Nephron progenitor cell (in vitro differentiated cells): ENCODE data around the gene FMNL3.
"Not testable (repeated sequence)": the region's sequence is repeated elsewhere in the genome, so short reads cannot be mapped to it uniquely, and the experiment has no call there.

Experiments
- DNase-seq: peaks from one replicate; pipeline ENCODE4 v3.0.0; 2021
- H3K27ac Mint-ChIP-seq: 2 replicates; pipeline ENCODE4 v1.8.0; 2021; ENCODE audit warnings: mild to moderate bottlenecking, moderate library complexity, mixed read lengths
- H3K27me3 Mint-ChIP-seq: 2 replicates; pipeline ENCODE4 v1.8.0; 2021; ENCODE audit warnings: mild to moderate bottlenecking, low read depth, mixed read lengths; ENCODE audit not compliant: poor library complexity
- H3K36me3 Mint-ChIP-seq: 2 replicates; pipeline ENCODE4 v1.8.0; 2021; ENCODE audit warnings: low read depth, mixed read lengths
- H3K4me1 Mint-ChIP-seq: 2 replicates; pipeline ENCODE4 v1.8.0; 2021; ENCODE audit warnings: mixed read lengths
- H3K4me3 Mint-ChIP-seq: 2 replicates; pipeline ENCODE4 v1.8.0; 2021; ENCODE audit warnings: mild to moderate bottlenecking, moderate library complexity, mixed read lengths
- H3K9me3 Mint-ChIP-seq: 2 replicates; pipeline ENCODE4 v1.8.0; 2021; ENCODE audit warnings: mild to moderate bottlenecking, moderate library complexity, mixed read lengths
- TF ChIP-seq, protein P1 (sequence below): fragments of 200-600 bp; sonication (generic); IDR thresholded peaks from 2 replicates; pipeline ENCODE4 v1.5.0; 2021; ENCODE audit warnings: antibody characterized with exemption

Gene FMNL3

DNA sequence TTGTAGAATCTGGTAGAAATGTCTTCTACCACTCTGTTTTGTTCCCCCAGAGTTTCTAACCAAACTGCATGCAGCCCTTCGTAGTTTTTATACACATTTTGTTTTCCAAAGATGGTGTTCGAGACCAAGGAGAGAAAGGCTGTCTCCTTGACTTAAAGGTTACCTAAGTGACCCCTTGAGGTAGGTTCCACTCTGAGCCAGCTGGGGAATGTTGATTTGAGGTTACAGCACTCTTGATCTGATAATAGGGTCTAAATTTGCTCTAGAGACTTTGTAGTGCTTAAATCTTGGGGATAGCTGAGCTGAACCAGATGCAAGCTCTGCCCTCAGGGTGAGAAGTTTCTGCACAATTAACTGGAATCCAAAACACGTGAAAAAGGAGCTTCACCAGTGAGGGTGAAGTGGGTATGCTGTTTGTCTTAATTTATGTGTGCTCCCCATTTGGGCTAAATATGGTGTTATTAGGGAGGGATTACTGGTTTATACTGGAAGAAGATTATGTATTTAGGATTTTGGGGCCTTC lies 37.2 kb upstream of the FMNL3 start:
- no peaks in the 10 kb centered on the region for H3K9me3 Mint-ChIP-seq
- H3K27ac Mint-ChIP-seq = peak overlapping the region; percentile 18
- H3K36me3 Mint-ChIP-seq = peaks cover 31% of the 10 kb centered on the region
- H3K4me3 Mint-ChIP-seq = peak overlapping the region; percentile 28
- TF ChIP-seq, protein P1, sequence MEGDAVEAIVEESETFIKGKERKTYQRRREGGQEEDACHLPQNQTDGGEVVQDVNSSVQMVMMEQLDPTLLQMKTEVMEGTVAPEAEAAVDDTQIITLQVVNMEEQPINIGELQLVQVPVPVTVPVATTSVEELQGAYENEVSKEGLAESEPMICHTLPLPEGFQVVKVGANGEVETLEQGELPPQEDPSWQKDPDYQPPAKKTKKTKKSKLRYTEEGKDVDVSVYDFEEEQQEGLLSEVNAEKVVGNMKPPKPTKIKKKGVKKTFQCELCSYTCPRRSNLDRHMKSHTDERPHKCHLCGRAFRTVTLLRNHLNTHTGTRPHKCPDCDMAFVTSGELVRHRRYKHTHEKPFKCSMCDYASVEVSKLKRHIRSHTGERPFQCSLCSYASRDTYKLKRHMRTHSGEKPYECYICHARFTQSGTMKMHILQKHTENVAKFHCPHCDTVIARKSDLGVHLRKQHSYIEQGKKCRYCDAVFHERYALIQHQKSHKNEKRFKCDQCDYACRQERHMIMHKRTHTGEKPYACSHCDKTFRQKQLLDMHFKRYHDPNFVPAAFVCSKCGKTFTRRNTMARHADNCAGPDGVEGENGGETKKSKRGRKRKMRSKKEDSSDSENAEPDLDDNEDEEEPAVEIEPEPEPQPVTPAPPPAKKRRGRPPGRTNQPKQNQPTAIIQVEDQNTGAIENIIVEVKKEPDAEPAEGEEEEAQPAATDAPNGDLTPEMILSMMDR = no peak
- peaks cover 45% of the 10 kb centered on the region for H3K4me1 Mint-ChIP-seq
- peaks cover 12% of the 10 kb centered on the region for H3K27me3 Mint-ChIP-seq
- DNase-seq = no peak

DNA sequence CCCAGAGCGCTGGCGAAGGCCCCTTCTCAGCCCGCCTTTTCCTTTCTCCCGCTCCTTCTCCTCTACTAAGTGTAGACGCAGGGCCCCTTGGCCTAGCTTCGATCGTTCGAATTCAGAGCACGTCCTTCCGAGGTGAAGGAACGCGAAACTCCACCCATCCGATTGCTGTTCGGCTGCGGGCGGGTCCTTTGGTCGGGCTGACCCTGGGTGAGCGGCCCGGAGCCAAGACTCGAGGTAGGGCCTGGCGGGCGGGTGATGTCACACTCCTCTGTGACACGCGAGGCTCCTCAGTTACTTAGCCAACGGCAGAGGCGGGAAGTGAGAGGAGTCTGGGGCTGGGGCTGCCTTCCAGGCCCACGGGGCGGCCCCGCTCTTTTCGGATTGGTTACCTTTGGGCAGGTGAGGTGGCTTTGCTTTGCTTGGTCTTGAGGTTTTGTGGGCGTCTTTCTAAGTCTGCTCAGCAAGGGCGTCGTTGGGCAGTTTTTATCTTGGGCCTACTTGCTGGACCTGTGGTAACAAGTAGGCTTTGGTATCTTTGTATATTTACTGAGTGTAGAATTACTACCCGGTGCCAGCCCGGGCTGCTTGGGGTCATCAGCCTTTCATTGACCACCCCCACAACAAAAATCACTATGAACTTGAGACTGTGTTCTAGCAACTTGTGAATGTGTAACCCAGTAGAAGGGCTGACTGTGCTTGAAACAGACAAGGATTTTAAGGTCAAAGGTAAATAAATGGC lies 34.8 kb upstream of the FMNL3 start:
- peak; percentile 78 for DNase-seq
- peak overlapping the region; percentile 96 for H3K4me3 Mint-ChIP-seq
- peaks cover 38% of the 10 kb centered on the region for H3K4me1 Mint-ChIP-seq
- H3K9me3 Mint-ChIP-seq = no peaks in the 10 kb centered on the region
- TF ChIP-seq, protein P1 = no peak
- peak overlapping the region; percentile 99 for H3K27ac Mint-ChIP-seq
- H3K27me3 Mint-ChIP-seq = peaks cover 17% of the 10 kb centered on the region
- peaks cover 26% of the 10 kb centered on the region for H3K36me3 Mint-ChIP-seq

DNA sequence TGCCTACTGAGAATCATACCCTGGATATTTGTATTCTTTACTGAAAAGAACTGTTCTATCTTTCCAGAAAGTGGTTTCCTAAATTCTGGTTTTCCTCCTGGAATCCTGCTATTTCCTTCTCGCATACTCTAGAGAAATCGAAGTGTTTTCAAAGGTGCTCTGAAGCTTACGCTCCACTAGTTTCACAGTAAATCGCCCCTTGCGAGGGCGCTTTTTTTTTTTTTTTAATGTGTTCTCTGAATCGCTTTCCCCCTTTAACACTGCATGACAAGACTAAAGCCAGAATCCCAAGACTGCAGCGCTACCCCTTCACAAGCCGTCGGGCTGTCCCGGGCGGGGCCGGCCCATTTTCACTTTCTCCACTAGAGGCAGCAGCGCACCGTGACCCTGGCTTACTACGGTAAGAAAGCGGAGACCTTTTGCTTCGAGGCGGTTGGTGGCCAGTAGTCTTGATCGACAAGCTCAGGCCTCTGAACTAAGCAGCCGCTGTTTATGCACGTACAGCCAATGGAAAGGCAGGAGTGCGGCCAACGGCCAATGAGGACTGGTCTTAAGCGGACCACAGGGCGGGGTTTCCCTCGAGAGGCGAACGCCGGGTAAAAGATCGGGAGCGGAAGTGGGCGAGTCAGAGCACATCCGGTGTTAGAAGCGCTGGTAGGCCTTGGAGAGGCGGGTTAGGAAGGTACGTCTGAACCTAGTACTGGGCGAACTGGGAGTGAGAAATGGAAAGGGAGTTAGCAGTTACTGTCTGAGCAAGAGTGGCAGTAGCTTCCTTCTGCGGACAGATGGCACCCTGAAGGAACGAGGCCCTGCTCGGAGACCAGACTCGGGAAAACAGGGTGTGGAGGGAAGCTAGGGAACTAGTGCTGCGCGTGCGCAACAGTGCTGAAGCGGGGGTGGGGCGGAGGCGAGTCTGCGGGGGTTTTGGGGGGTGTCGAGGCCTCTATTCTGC lies 34.0 kb upstream of the FMNL3 start, which contains the start of gene TMBIM6:
Gene TMBIM6, plus strand, starts transcription at position 628 of the 952 bp plus-strand sequence. CDS start 10,937 bp downstream, outside the sequence.
- Mint-ChIP-seq H3K27ac (peak within 1 kb of the TSS; percentile 99), H3K27me3 (peaks cover 20% of the 10 kb centered on the region), H3K36me3 (peaks cover 18% of the 10 kb centered on the region), H3K9me3 (no peaks in the 10 kb centered on the region), H3K4me3 (peak within 1 kb of the TSS; percentile 96), H3K4me1 (peaks cover 38% of the 10 kb centered on the region)
- peak; percentile 97 for DNase-seq
- TF ChIP-seq, protein P1 = peak; percentile 91

DNA sequence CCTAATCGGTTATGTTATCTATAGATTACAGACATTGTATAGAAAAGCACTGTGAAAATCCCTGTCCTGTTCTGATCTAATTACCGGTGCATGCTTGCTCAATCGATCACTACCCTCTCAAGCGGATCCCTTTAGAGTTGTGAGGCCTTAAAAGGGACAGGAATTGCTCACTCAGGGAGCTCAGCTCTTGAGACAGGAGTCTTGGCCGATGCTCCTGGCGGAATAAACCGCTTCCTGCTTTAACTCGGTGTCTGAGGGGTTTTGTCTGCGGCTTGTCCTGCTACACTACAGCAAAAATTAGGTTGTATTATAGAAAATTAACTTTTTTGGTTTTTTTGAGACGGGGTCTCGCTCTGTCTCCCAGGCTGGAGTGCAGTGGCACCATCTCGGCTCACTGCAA lies 33.1 kb upstream of the FMNL3 start:
- H3K4me3 Mint-ChIP-seq, DNase-seq, H3K27ac Mint-ChIP-seq, H3K9me3 Mint-ChIP-seq: not testable (repeated sequence)
- Mint-ChIP-seq H3K36me3 (peaks cover 19% of the 10 kb centered on the region), H3K4me1 (peaks cover 38% of the 10 kb centered on the region), H3K27me3 (peaks cover 25% of the 10 kb centered on the region)

DNA sequence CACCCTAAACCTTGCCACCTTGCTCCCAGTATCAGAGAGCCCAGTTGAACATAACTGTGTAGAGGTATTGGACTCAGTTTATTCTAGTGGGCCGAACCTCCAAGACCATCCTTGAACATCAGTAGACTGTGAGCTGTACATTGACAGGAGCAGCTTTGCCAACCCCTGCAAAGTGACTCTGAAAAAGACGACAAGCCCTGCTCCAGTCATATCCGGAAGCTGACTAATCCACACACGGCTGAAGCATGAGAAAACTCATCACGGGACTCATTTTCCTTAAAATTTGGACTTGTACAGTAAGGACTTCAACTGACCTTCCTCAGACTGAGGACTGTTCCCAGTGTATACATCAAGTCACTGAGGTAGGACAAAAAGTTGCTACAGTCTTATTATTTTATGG lies 31.5 kb upstream of the FMNL3 start:
- peaks cover 18% of the 10 kb centered on the region for H3K9me3 Mint-ChIP-seq
- peaks cover 26% of the 10 kb centered on the region for H3K27me3 Mint-ChIP-seq
- H3K27ac Mint-ChIP-seq, DNase-seq, H3K4me3 Mint-ChIP-seq: not testable (repeated sequence)
- H3K4me1 Mint-ChIP-seq = peaks cover 27% of the 10 kb centered on the region
- peaks cover 13% of the 10 kb centered on the region for H3K36me3 Mint-ChIP-seq

DNA sequence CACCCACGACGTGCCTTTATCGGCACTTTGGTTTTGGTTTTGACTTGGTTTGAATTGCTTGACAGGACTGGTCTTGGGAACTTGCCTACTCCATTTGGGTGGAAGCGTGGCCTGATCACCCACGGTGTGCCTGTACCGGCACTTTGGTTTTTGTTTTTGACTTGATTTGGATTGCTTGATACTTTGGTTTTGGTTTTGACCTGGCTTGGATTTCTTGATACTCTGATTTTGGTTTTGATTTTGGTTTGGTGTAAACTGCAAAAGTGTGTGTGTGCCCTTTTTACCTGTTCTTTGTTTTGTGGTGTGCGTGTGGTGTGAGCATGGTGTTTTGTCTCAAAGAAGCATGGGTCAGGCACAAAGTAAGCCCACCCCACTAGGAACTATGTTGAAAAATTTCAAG lies 27.7 kb upstream of the FMNL3 start:
- Mint-ChIP-seq H3K9me3 (peaks cover 18% of the 10 kb centered on the region), H3K27me3 (peaks cover 32% of the 10 kb centered on the region)
- not testable (repeated sequence) for H3K4me3 Mint-ChIP-seq, H3K27ac Mint-ChIP-seq, DNase-seq, H3K4me1 Mint-ChIP-seq, H3K36me3 Mint-ChIP-seq
